Neutrophil (primary cell): ENCODE data around the gene CSTF1.
A peak's percentile ranks its signal among the peaks of the same experiment; 100 is the strongest.

ENCODE experiments used
- H3K27ac ChIP-seq: fragments of 200-600 bp; sonication (generic); 2 replicates; pipeline ENCODE4 v1.5.1; 2016; ENCODE audit warnings: mild to moderate bottlenecking, moderate library complexity
- H3K27me3 ChIP-seq: fragments of 200-600 bp; sonication (generic); 2 replicates; pipeline ENCODE4 v1.6.0; 2016; ENCODE audit warnings: mild to moderate bottlenecking
- H3K36me3 ChIP-seq: fragments of 200-600 bp; sonication (generic); 2 replicates; pipeline ENCODE4 v1.5.1; 2017
- H3K4me1 ChIP-seq, 2 experiments: fragments of 200-600 bp in 1 of 2; sonication (generic) in 1 of 2; 1 replicate in 1 of 2; 2 replicates in 1 of 2; pipeline versions ENCODE4 v1.5.1 to v1.6.1; 2013 to 2016; ENCODE audit warnings: low read depth in 1 of 2, low read length in 1 of 2, mild to moderate bottlenecking in 1 of 2, moderate library complexity in 1 of 2; ENCODE audit not compliant: control insufficient read depth in 1 of 2, insufficient read depth in 1 of 2
- H3K4me3 ChIP-seq, 2 experiments: fragments of 200-600 bp in 1 of 2; sonication (generic) in 1 of 2; 1 replicate in 1 of 2; 2 replicates in 1 of 2; pipeline ENCODE4 v1.5.1; 2013 to 2016; ENCODE audit warnings: low read depth in 1 of 2, low read length in 1 of 2, mild to moderate bottlenecking in 1 of 2, moderate library complexity in 1 of 2
- H3K9me3 ChIP-seq: fragments of 200-600 bp; sonication (generic); 2 replicates; pipeline ENCODE4 v1.5.1; 2016
- CTCF ChIP-seq: fragments of 200-600 bp; sonication (generic); IDR thresholded peaks from 2 replicates; pipeline ENCODE4 v1.5.1; 2016; ENCODE audit warnings: antibody characterized with exemption

Gene CSTF1

DNA sequence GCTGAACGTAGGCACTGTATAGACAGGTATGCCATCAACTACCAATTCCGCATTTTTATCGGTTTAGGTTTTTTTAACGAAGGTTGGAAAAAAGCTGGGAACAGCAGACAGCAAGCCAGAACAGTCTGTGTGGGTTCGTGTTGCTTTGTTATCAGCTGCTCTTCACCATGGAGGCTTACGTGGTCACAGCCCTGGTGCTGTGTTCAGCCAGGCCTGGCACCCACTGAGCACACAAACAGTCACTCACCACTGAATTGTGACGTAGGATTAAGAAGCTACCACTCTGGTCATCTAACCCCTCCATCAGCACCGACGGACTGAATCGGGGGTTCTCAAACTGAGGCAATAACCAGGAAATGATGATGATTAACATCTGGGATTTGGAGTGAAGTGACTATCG is 20.5 kb upstream of the CSTF1 start:
- Histone ChIP-seq H3K4me1 (peaks cover 8 to 35% of the 10 kb centered on the region in 2 experiments), H3K4me3 (no peak overlapping the region), H3K36me3 (peaks cover 40% of the 10 kb centered on the region), H3K9me3 (no peaks in the 10 kb centered on the region), H3K27ac (no peak overlapping the region), H3K27me3 (no peaks in the 10 kb centered on the region)
- TF ChIP-seq CTCF: no peak

GRCh38 chr20:56372850-56373249 is 19.6 kb upstream of the CSTF1 start:
- peaks cover 31% of the 10 kb centered on the region for H3K36me3 ChIP-seq
- H3K4me1 ChIP-seq: peaks cover 8 to 38% of the 10 kb centered on the region in 2 experiments
- no peaks in the 10 kb centered on the region for H3K9me3 ChIP-seq
- peak overlapping the region; percentile 83 for H3K27ac ChIP-seq
- H3K27me3 ChIP-seq: no peaks in the 10 kb centered on the region
- no peak for TF ChIP-seq CTCF
- H3K4me3 ChIP-seq: no peak overlapping the region

- peak overlapping the region in 1 of 2 experiments; percentile 18 for H3K4me3 ChIP-seq
- H3K27me3 ChIP-seq: no peaks in the 10 kb centered on the region
- H3K36me3 ChIP-seq: peaks cover 25% of the 10 kb centered on the region
- peaks cover 8 to 38% of the 10 kb centered on the region in 2 experiments for H3K4me1 ChIP-seq
- no peak for TF ChIP-seq CTCF
- H3K27ac ChIP-seq: peak overlapping the region; percentile 83
- no peaks in the 10 kb centered on the region for H3K9me3 ChIP-seq
Observed at GRCh38 chr20:56373942-56374341, 18.5 kb upstream of the CSTF1 start.

DNA sequence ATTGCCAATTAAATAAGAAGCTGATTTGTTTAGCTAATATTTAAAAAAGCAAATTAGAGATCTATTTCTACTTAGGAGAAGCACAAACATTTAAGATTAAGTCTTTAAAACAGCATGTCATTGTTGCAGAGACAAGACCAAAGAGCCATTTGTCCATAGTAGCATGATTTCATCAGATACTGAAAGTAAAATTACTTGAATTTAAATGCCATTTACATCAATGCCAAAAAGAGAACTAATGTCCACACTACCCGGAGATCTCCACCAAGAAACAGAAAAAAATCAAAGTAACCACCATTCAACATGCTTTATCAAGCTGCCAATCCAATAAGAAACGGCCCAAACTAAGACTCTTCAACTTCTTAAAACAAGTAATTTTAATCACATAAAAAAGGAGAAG is 16.1 kb upstream of the CSTF1 start:
- peak overlapping the region; percentile 65 for H3K27ac ChIP-seq
- no peaks in the 10 kb centered on the region for H3K9me3 ChIP-seq
- H3K36me3 ChIP-seq: peaks cover 3% of the 10 kb centered on the region
- H3K4me1 ChIP-seq: peaks cover 8 to 38% of the 10 kb centered on the region in 2 experiments
- no peaks in the 10 kb centered on the region for H3K27me3 ChIP-seq
- H3K4me3 ChIP-seq: no peak overlapping the region
- no peak for TF ChIP-seq CTCF

DNA sequence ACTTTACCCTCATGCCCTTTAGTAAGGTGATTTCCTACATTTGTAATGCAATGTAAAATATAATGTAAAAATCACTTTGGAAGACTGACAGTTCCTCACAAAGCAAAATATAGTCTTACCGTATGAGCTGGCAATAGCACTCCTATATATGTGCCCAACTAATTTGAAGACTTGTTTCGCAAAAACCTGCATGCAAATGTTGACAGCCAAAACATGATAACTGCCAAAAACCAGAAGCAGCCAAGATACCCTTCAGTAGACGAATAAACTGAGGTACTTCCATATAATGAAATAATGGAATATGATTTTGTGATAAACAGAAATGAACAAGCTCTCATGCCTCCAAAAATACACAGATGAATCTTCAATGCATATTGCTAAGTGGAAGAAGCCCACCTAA is 14.1 kb upstream of the CSTF1 start:
- no peak for TF ChIP-seq CTCF
- Histone ChIP-seq H3K9me3 (no peaks in the 10 kb centered on the region), H3K27ac (no peak overlapping the region), H3K4me1 (peaks cover 8 to 35% of the 10 kb centered on the region in 2 experiments), H3K4me3 (no peak overlapping the region), H3K27me3 (no peaks in the 10 kb centered on the region), H3K36me3 (peaks cover 13% of the 10 kb centered on the region)

DNA sequence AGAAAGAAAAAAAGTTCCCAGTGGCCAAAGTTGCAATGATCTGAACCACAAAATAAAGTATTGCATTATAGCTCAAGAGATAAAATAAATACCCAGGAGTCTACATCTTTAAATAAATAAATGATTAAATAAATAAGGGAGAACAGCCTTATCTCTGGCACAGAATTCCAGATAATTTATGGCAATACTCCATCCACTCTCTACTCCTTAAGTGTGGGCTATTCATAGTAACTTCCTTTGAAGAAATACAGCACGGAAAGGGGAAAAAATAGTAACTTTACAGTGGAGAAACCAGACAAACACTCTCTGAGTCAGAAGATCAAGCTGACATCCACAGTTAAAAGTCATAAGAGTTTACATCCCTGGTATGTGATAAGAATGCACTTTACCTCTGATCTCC is 12.1 kb upstream of the CSTF1 start:
- H3K9me3 ChIP-seq: no peaks in the 10 kb centered on the region
- no peak for TF ChIP-seq CTCF
- no peak overlapping the region for H3K4me3 ChIP-seq
- no peaks in the 10 kb centered on the region for H3K27me3 ChIP-seq
- H3K36me3 ChIP-seq: peaks cover 28% of the 10 kb centered on the region
- peaks cover 0 to 19% of the 10 kb centered on the region in 2 experiments for H3K4me1 ChIP-seq
- H3K27ac ChIP-seq: no peak overlapping the region
